Left colon (tissue), 2 donors: ENCODE results near the gene DPP10. TPM values are rescaled to one million over a fixed set of nuclear protein-coding genes. Genes with fewer than 3 reads are reported as not detected.

Source experiments
- ATAC-seq: fragments of 200-7000 bp; cut with Tn5 transposase; one replicate; pipeline ENCODE4 v1.9.1; 2020; ENCODE audit warnings: mild to moderate bottlenecking, moderate library complexity
- DNase-seq, 2 donors: peaks; one replicate each; pipeline ENCODE4 v3.0.0-alpha.2; 2020
- intact Hi-C, 2 donors: fragments of 100-400 bp; cut with DNase I in 1 of 2; cut with micrococcal nuclease in 1 of 2; formaldehyde crosslinking; loops; one replicate each; pipeline versions ENCODE4 v1.11.2 to v1.14.0; 2022; cut with DNase I, micrococcal nuclease
- total RNA-seq, 2 donors: library from RNA; stranded (reverse); fragmentation: NEBNext Ultra II Directional; extraction: Animal tissue kit (Norgen Biotek cat#: 25700); gene quantifications; one replicate each; pipeline ENCODE4 v1.2.1, GENCODE V29; 2021
- donor health status: DM: no; HTN: no; CAD: no.
- donor health status: DM: yes; HTN: yes; CAD: no.

DPP10 gene
- total RNA-seq, 2 donors from 2014 or later = 6.1 to 11.2 TPM

- DNase-seq (peak; percentile 49 to 70), ATAC-seq (peak; percentile 78)
- intact Hi-C loops = loop anchor here in 1 of 2 donors (10.0 kb wide), 1 partner anchor 586 kb away; no protein-coding TSS in a partner anchor
These were observed 108.7 kb downstream of the DPP10 start for GRCh38 chr2:114550895-114551793.

- intact Hi-C loops = loop anchor here in 1 of 2 donors (10.0 kb wide), 1 partner anchor 588 kb away; no protein-coding TSS in a partner anchor
- no peak for ATAC-seq
- DNase-seq = no peak
These were observed 110.6 kb downstream of the DPP10 start for GRCh38 chr2:114553027-114553426.

GRCh38 chr2:114569166-114569565 lies 126.7 kb downstream of the DPP10 start:
- ATAC-seq = no peak
- intact Hi-C loops = no loop called here
- DNase-seq = no peak

- ATAC-seq = no peak
- DNase-seq = no peak
- intact Hi-C loops = no loop called here
These were observed 135.2 kb downstream of the DPP10 start for GRCh38 chr2:114577657-114578056.

GRCh38 chr2:114579542-114579941 lies 137.1 kb downstream of the DPP10 start:
- DNase-seq (no peak), ATAC-seq (peak; percentile 53)
- intact Hi-C loops = no loop called here

GRCh38 chr2:114580691-114581090 lies 138.2 kb downstream of the DPP10 start:
- ATAC-seq (no peak), DNase-seq (no peak)
- intact Hi-C loops = no loop called here

GRCh38 chr2:114598329-114598728 lies 155.9 kb downstream of the DPP10 start:
- DNase-seq (no peak), ATAC-seq (no peak)
- intact Hi-C loops = no loop called here

- ATAC-seq (no peak), DNase-seq (no peak)
- intact Hi-C loops = no loop called here
These were observed 166.8 kb downstream of the DPP10 start for GRCh38 chr2:114609203-114609602.

- intact Hi-C loops = no loop called here
- ATAC-seq = no peak
- no peak for DNase-seq
These were observed 167.4 kb downstream of the DPP10 start for GRCh38 chr2:114609801-114610200.

- ATAC-seq = no peak
- DNase-seq = no peak
- intact Hi-C loops = no loop called here
These were observed 168.2 kb downstream of the DPP10 start for GRCh38 chr2:114610677-114611076.

GRCh38 chr2:114614592-114614991 lies 172.2 kb downstream of the DPP10 start:
- ATAC-seq = no peak
- no peak for DNase-seq
- intact Hi-C loops = no loop called here

- ATAC-seq (no peak), DNase-seq (no peak)
- intact Hi-C loops = no loop called here
These were observed 186.0 kb downstream of the DPP10 start for GRCh38 chr2:114628481-114628880.

- no peak for ATAC-seq
- intact Hi-C loops = no loop called here
- DNase-seq = no peak
These were observed 188.7 kb downstream of the DPP10 start for GRCh38 chr2:114631146-114631545.

- intact Hi-C loops = no loop called here
- no peak for ATAC-seq
- no peak for DNase-seq
These were observed 199.8 kb downstream of the DPP10 start for GRCh38 chr2:114642166-114642770.

- intact Hi-C loops = no loop called here
- ATAC-seq (no peak), DNase-seq (no peak)
These were observed 200.6 kb downstream of the DPP10 start for GRCh38 chr2:114642988-114643553.

- DNase-seq = no peak
- ATAC-seq = no peak
- intact Hi-C loops = no loop called here
These were observed 209.5 kb downstream of the DPP10 start for GRCh38 chr2:114651933-114652332.

- DNase-seq (no peak), ATAC-seq (no peak)
- intact Hi-C loops = no loop called here
These were observed 217.4 kb downstream of the DPP10 start for GRCh38 chr2:114659880-114660279.

GRCh38 chr2:114661971-114662939 lies 219.8 kb downstream of the DPP10 start:
- ATAC-seq = peak; percentile 45
- DNase-seq = peak in 1 of 2 donors; percentile 4
- intact Hi-C loops = no loop called here

GRCh38 chr2:114668415-114668814 lies 226.0 kb downstream of the DPP10 start:
- ATAC-seq = no peak
- intact Hi-C loops = no loop called here

More at GRCh38 chr2:114668415-114668814, 226.0 kb downstream of the DPP10 start:
- DNase-seq = no peak
